HAP-1 (cell line): ENCODE data around the gene PRR20A.
"Not testable (repeated sequence)": the region's sequence is repeated elsewhere in the genome, so short reads cannot be mapped to it uniquely, and the experiment has no call there.

Experiments
- DNase-seq, 2 experiments: peaks; one replicate each; pipeline ENCODE4 v3.0.0-alpha.2; 2016 to 2020; ENCODE audit warnings: low spot score in 2 of 2
- H3K27me3 ChIP-seq: fragments of 250-450 bp; sonication (Bioruptor Pico); 2 replicates; pipeline ENCODE4 v1.5.1; 2020; ENCODE audit warnings: low read depth, mild to moderate bottlenecking, moderate library complexity
- H3K36me3 ChIP-seq: fragments of 250-450 bp; sonication (Bioruptor Pico); replicated peaks from 2 replicates; pipeline ENCODE4 v1.5.1; 2020; ENCODE audit warnings: mild to moderate bottlenecking
- H3K4me1 ChIP-seq: fragments of 250-450 bp; sonication (Bioruptor Pico); 2 replicates; pipeline ENCODE4 v1.5.1; 2020; ENCODE audit warnings: mild to moderate bottlenecking
- H3K4me3 ChIP-seq: fragments of 250-450 bp; sonication (Bioruptor Pico); 2 replicates; pipeline ENCODE4 v1.5.1; 2020; ENCODE audit warnings: mild to moderate bottlenecking, moderate library complexity
- H3K9me3 ChIP-seq: fragments of 250-450 bp; sonication (Bioruptor Pico); 2 replicates; pipeline ENCODE4 v1.5.1; 2020; ENCODE audit warnings: mild to moderate bottlenecking, moderate library complexity
- in situ Hi-C: fragments of 300-500 bp; cut with MboI; formaldehyde crosslinking; loops from 3 replicates; pipeline ENCODE4 v1.14.3; 2020; ENCODE audit warnings: low sequenced_read_pairs, inconsistent platforms, mixed read lengths

The PRR20A gene

GRCh38 chr13:57140235-57140968 lies at the start of gene PRR20A:
Gene PRR20A (plus strand): TSS chr13:57140918. CDS start chr13:57141305, 387 bp downstream.
- DNase-seq, in situ Hi-C loops, H3K9me3 ChIP-seq, H3K4me3 ChIP-seq, H3K36me3 ChIP-seq, H3K27me3 ChIP-seq, H3K4me1 ChIP-seq: not testable (repeated sequence)

DNA sequence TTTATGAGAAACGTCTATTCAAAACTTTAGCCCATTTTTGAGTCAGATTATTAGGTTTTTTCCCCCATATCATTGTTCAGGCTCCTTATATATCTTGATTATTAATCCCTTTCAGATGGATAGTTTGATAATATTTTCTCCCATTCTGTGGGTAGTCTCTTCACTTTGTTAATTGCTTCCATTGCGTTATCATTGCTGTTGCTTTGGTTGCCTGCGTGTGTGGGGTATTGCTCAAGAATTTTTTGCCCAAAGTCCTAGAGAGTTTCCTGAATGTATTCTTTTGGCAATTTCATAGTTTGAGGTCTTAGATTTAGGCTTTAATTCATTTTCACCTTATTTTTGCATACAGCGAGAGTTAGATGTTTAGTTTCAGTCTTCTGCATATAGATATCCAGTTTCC lies 25.8 kb upstream of the PRR20A start:
- no peak for DNase-seq
- Histone ChIP-seq H3K27me3 (no peaks in the 10 kb centered on the region), H3K36me3 (no peaks in the 10 kb centered on the region), H3K4me1 (no peaks in the 10 kb centered on the region), H3K9me3 (no peaks in the 10 kb centered on the region), H3K4me3 (no peak overlapping the region)
- in situ Hi-C loops = no loop called here

GRCh38 chr13:57123681-57124080 lies 17.0 kb upstream of the PRR20A start:
- DNase-seq = no peak
- no peaks in the 10 kb centered on the region for H3K36me3 ChIP-seq

DNA sequence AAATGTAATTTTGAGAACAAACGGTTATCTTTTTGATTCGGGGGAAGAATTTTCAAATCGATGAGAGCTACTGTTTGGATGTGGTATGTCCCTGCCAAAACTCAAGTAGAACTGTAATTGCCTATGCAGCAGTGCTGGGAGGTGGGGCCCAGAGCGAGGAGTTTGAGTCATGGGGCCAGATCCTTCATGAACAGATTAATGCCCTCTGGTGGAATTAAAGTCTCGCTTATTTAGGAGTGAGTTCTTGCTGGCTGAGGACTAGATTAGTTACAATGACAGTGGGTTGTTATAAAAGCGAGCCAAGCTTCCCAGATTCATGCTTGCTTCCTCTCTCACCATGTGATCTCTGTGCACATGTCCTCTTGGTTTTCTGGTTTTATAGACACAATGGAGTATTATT lies 11.8 kb upstream of the PRR20A start:
- in situ Hi-C loops = no loop called here
- Histone ChIP-seq H3K4me1 (no peaks in the 10 kb centered on the region), H3K9me3 (no peaks in the 10 kb centered on the region), H3K4me3 (no peak overlapping the region), H3K36me3 (no peaks in the 10 kb centered on the region), H3K27me3 (no peaks in the 10 kb centered on the region)
- DNase-seq = peak; percentile 12

More at GRCh38 chr13:57123681-57124080, 17.0 kb upstream of the PRR20A start:
- in situ Hi-C loops = no loop called here
- Histone ChIP-seq H3K4me1 (no peaks in the 10 kb centered on the region), H3K9me3 (no peaks in the 10 kb centered on the region), H3K27me3 (no peaks in the 10 kb centered on the region), H3K4me3 (no peak overlapping the region)

DNA sequence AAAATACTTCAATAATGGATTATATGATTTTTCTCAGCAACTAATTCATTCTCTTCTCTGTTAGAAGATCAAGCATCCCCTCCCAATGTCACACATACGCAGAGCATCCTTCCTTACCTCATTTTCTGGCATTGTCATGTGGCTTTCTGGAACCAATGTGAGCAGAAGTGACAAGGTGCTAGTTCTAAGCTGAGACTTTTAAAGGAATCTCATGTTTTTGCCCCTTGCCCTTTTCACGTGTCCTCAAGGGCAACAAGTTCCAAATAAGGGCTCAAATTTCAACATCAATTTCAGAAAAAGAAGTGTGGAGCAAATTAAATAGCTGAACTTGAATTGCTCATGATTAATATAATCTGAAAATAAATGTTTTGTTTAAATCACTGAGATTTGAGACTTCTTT lies 4.6 kb upstream of the PRR20A start:
- H3K36me3 ChIP-seq = no peaks in the 10 kb centered on the region
- H3K4me3 ChIP-seq = no peak overlapping the region
- in situ Hi-C loops = no loop called here
- H3K4me1 ChIP-seq = no peaks in the 10 kb centered on the region
- no peaks in the 10 kb centered on the region for H3K9me3 ChIP-seq
- no peak for DNase-seq
- H3K27me3 ChIP-seq = no peaks in the 10 kb centered on the region

- no peaks in the 10 kb centered on the region for H3K9me3 ChIP-seq
- no peak overlapping the region for H3K4me3 ChIP-seq
- no peaks in the 10 kb centered on the region for H3K27me3 ChIP-seq
- H3K36me3 ChIP-seq = no peaks in the 10 kb centered on the region
- in situ Hi-C loops = no loop called here
- no peaks in the 10 kb centered on the region for H3K4me1 ChIP-seq
- DNase-seq = no peak
These were observed 3.1 kb upstream of the PRR20A start for GRCh38 chr13:57137585-57137984.

- in situ Hi-C loops = no loop called here
- H3K9me3 ChIP-seq = no peaks in the 10 kb centered on the region
- no peaks in the 10 kb centered on the region for H3K4me1 ChIP-seq
- no peaks in the 10 kb centered on the region for H3K36me3 ChIP-seq
- no peak overlapping the region for H3K4me3 ChIP-seq
- DNase-seq = no peak
- H3K27me3 ChIP-seq = no peaks in the 10 kb centered on the region
These were observed 1.7 kb upstream of the PRR20A start for GRCh38 chr13:57138988-57139387.

GRCh38 chr13:57139781-57140180 lies 937 bp upstream of the PRR20A start:
- in situ Hi-C loops, H3K4me3 ChIP-seq: not testable (repeated sequence)

GRCh38 chr13:57147188-57147587 lies 6.5 kb downstream of the PRR20A start, which contains the start of gene PRR20B:
Gene PRR20B (plus strand): TSS chr13:57147488. CDS start chr13:57147875, 387 bp downstream.
- H3K27me3 ChIP-seq, H3K9me3 ChIP-seq, in situ Hi-C loops, DNase-seq, H3K4me1 ChIP-seq, H3K36me3 ChIP-seq, H3K4me3 ChIP-seq: not testable (repeated sequence)

More at GRCh38 chr13:57139781-57140180, 937 bp upstream of the PRR20A start:
- H3K36me3 ChIP-seq, H3K4me1 ChIP-seq, H3K27me3 ChIP-seq, H3K9me3 ChIP-seq, DNase-seq: not testable (repeated sequence)

- H3K9me3 ChIP-seq, in situ Hi-C loops, H3K27me3 ChIP-seq, H3K4me1 ChIP-seq, H3K36me3 ChIP-seq, H3K4me3 ChIP-seq, DNase-seq: not testable (repeated sequence)
These were observed 7.4 kb downstream of the PRR20A start for GRCh38 chr13:57148106-57148505.

GRCh38 chr13:57153761-57154160 lies 13.0 kb downstream of the PRR20A start, which contains the start of gene PRR20C:
Gene PRR20C (plus strand): TSS chr13:57154061. CDS start chr13:57154448, 387 bp downstream.
- DNase-seq, H3K27me3 ChIP-seq, H3K4me3 ChIP-seq, H3K9me3 ChIP-seq, H3K36me3 ChIP-seq, H3K4me1 ChIP-seq, in situ Hi-C loops: not testable (repeated sequence)

GRCh38 chr13:57160332-57160731 lies 19.6 kb downstream of the PRR20A start, which contains the start of gene PRR20D:
Gene PRR20D (plus strand): TSS chr13:57160632. CDS start chr13:57161019, 387 bp downstream.
- H3K9me3 ChIP-seq, in situ Hi-C loops, H3K36me3 ChIP-seq, H3K4me3 ChIP-seq, DNase-seq, H3K27me3 ChIP-seq, H3K4me1 ChIP-seq: not testable (repeated sequence)

DNA sequence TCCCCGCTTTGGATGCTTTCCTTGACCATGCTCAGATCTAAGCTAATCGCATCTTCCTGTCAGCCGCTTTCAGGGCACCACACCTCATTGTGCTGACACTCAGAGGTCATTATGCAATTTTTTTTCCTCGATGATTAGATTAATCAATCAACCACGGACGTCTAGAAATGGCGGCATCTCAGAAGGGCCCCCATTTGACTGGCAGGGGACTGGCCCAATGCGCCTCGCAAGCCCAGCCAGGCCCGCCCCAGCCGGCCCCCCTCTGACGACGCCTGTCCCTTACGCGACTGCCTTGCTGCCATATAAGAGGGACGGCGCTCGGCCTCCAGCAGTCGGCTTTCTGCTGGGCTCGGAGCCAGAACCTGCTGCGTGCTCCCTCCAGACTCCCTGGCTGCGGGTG lies 26.2 kb downstream of the PRR20A start, which contains the start of gene PRR20E:
Gene PRR20E, plus strand, starts transcription at position 301 of the 400 bp plus-strand sequence. CDS start 387 bp downstream, outside the sequence.
- in situ Hi-C loops, DNase-seq, H3K4me1 ChIP-seq, H3K36me3 ChIP-seq, H3K4me3 ChIP-seq, H3K27me3 ChIP-seq, H3K9me3 ChIP-seq: not testable (repeated sequence)

DNA sequence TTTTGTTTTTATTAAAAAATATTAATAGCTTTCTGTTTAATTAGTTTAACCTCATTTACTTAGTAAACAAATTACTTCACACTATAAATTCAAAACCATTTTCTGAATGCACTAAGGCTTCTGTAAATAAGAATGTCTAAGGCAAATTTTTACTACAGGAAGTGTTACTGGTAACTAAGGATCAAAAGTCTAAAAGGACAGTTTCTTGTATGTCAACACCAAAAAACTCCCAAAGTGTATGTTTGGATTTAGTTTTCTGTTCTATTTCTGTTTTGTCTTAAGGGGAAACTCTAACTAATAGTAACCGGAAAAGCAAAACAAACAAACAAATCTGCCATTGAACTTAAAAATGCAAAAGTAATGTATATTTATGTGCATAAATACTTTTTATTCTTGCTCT lies 50.9 kb downstream of the PRR20A start:
- no peaks in the 10 kb centered on the region for H3K9me3 ChIP-seq
- no peaks in the 10 kb centered on the region for H3K27me3 ChIP-seq
- in situ Hi-C loops = no loop called here
- H3K36me3 ChIP-seq = no peaks in the 10 kb centered on the region
- DNase-seq = no peak
- no peaks in the 10 kb centered on the region for H3K4me1 ChIP-seq
- H3K4me3 ChIP-seq = no peak overlapping the region
